CD14-positive monocyte (primary cell): ENCODE measurements around the gene EPYC. TPM values are rescaled to one million over a fixed set of nuclear protein-coding genes. Genes with fewer than 3 reads are reported as not detected.

Source experiments
- DNase-seq, 3 donors: peaks; one replicate each; pipeline ENCODE4 v3.0.0-alpha.2; 2011 to 2022
- H2AFZ ChIP-seq: 2 replicates; pipeline ENCODE4 v1.6.0; 2012; ENCODE audit warnings: mild to moderate bottlenecking, low read depth, low read length, inconsistent platforms; ENCODE audit not compliant: insufficient read depth, poor library complexity, severe bottlenecking
- H3K27ac ChIP-seq, 2 donors: 1 replicate in 1 of 2; 2 replicates in 1 of 2; pipeline ENCODE4 v1.5.1; 2012 to 2013; ENCODE audit warnings: low read length in 2 of 2, control low read depth in 1 of 2, inconsistent platforms in 1 of 2, low read depth in 1 of 2, mild to moderate bottlenecking in 1 of 2
- H3K27me3 ChIP-seq, 2 donors: one replicate each; pipeline versions ENCODE4 v1.6.0 to v1.6.1; 2011 to 2013; ENCODE audit warnings: low read length in 2 of 2; ENCODE audit not compliant: control insufficient read depth in 2 of 2, insufficient read depth in 2 of 2
- H3K36me3 ChIP-seq, 2 donors: replicated peaks in 1 of 2; 1 replicate in 1 of 2; 2 replicates in 1 of 2; pipeline versions ENCODE4 v1.5.1 to v1.6.1; 2012 to 2013; ENCODE audit warnings: low read length in 2 of 2, control low read depth in 1 of 2, inconsistent platforms in 1 of 2, mild to moderate bottlenecking in 1 of 2; ENCODE audit not compliant: insufficient read depth in 2 of 2, control insufficient read depth in 1 of 2
- H3K4me1 ChIP-seq, 2 donors: 1 replicate in 1 of 2; 2 replicates in 1 of 2; pipeline versions ENCODE4 v1.5.1 to v1.6.1; 2012 to 2013; ENCODE audit warnings: low read length in 2 of 2, control low read depth in 1 of 2, inconsistent platforms in 1 of 2, mild to moderate bottlenecking in 1 of 2, moderate library complexity in 1 of 2; ENCODE audit not compliant: insufficient read depth in 2 of 2, control insufficient read depth in 1 of 2
- H3K4me2 ChIP-seq: replicated peaks from 2 replicates; pipeline ENCODE3; 2012; ENCODE audit warnings: low read length, moderate library complexity, mild to moderate bottlenecking; ENCODE audit not compliant: poor library complexity, severe bottlenecking; ENCODE audit errors: extremely low read depth
- H3K4me3 ChIP-seq, 3 experiments: fragments of 200-600 bp in 1 of 3; sonication (generic) in 1 of 3; replicated peaks in 1 of 3; 1 replicate in 2 of 3; 2 replicates in 1 of 3; pipeline ENCODE4 v1.5.1; 2011 to 2013; ENCODE audit warnings: low read length in 3 of 3, mild to moderate bottlenecking in 3 of 3, control low read depth in 2 of 3, low read depth in 2 of 3, inconsistent platforms in 1 of 3, moderate library complexity in 1 of 3
- H3K79me2 ChIP-seq: 2 replicates; pipeline ENCODE4 v1.6.0; 2012; ENCODE audit warnings: mild to moderate bottlenecking, control low read depth, inconsistent platforms, low read length, moderate library complexity; ENCODE audit not compliant: insufficient read depth
- H3K9ac ChIP-seq: 2 replicates; pipeline ENCODE4 v1.6.0; 2017; ENCODE audit warnings: low read length, mild to moderate bottlenecking; ENCODE audit not compliant: insufficient read depth, poor library complexity, severe bottlenecking
- H3K9me3 ChIP-seq, 2 donors: replicated peaks in 1 of 2; 1 replicate in 1 of 2; 2 replicates in 1 of 2; pipeline versions ENCODE4 v1.5.1 to v1.6.1; 2012 to 2013; ENCODE audit warnings: low read length in 2 of 2, control low read depth in 1 of 2; ENCODE audit not compliant: control insufficient read depth in 1 of 2, insufficient read depth in 1 of 2
- H4K20me1 ChIP-seq: 2 replicates; pipeline ENCODE4 v1.6.0; 2012; ENCODE audit warnings: mild to moderate bottlenecking, low read length, control low read depth, moderate library complexity; ENCODE audit not compliant: insufficient read depth
- H3K27ac Mint-ChIP-seq, 7 donors: one replicate each; pipeline ENCODE4 v1.8.0; 2020; ENCODE audit warnings: mild to moderate bottlenecking in 7 of 7, mixed read lengths in 7 of 7, moderate library complexity in 6 of 7, inconsistent platforms in 2 of 7
- H3K27me3 Mint-ChIP-seq, 3 donors: one replicate each; pipeline ENCODE4 v1.8.0; 2021 to 2022; ENCODE audit warnings: low read depth in 3 of 3, mild to moderate bottlenecking in 3 of 3, mixed read lengths in 3 of 3, moderate library complexity in 3 of 3, inconsistent platforms in 1 of 3
- H3K36me3 Mint-ChIP-seq, 2 donors: one replicate each; pipeline ENCODE4 v1.8.0; 2020; ENCODE audit warnings: mixed read lengths in 2 of 2, inconsistent platforms in 1 of 2, mild to moderate bottlenecking in 1 of 2
- H3K4me1 Mint-ChIP-seq: one replicate; pipeline ENCODE4 v1.8.0; 2020; ENCODE audit warnings: mild to moderate bottlenecking, mixed read lengths
- H3K4me3 Mint-ChIP-seq, 2 donors: one replicate each; pipeline ENCODE4 v1.8.0; 2020; ENCODE audit warnings: mild to moderate bottlenecking in 2 of 2, mixed read lengths in 2 of 2, moderate library complexity in 1 of 2
- H3K9me3 Mint-ChIP-seq, 7 donors: one replicate each; pipeline ENCODE4 v1.8.0; 2020 to 2022; ENCODE audit warnings: mixed read lengths in 7 of 7, mild to moderate bottlenecking in 6 of 7, moderate library complexity in 6 of 7, inconsistent platforms in 2 of 7
- WGBS: methylation state at CpG from one replicate; pipeline ENCODE4 v1.1.5; 2013; ENCODE audit warnings: missing lambda C conversion rate; ENCODE audit not compliant: insufficient coverage; 5-methylcytosine and 5-hydroxymethylcytosine counted together
- intact Hi-C, 2 donors: fragments of 100-400 bp; cut with micrococcal nuclease; formaldehyde crosslinking; loops; one replicate each; pipeline versions ENCODE4 v1.15.0 to v1.15.1; 2023
- polyA plus RNA-seq, 3 donors: library from polyadenylated mRNA; depleted of rRNA in 1 of 3; unstranded in 2 of 3; stranded (reverse) in 1 of 3; fragments of 300-500 nt in 2 of 3; fragments of >200 nt in 1 of 3; fragmentation: Illumina TruSeq in 2 of 3; gene quantifications; 1 replicate in 2 of 3; 2 replicates in 1 of 3; pipeline ENCODE4 v1.2.3, GENCODE V29; 2012 to 2021
- TF ChIP-seq, protein P1 (sequence below): fragments of 200-600 bp; IDR thresholded peaks from one replicate; pipeline ENCODE4 v1.8.0; 2022; ENCODE audit warnings: antibody characterized with exemption, mild to moderate bottlenecking

EPYC gene
- polyA plus RNA-seq, 3 donors, result not detected

DNA sequence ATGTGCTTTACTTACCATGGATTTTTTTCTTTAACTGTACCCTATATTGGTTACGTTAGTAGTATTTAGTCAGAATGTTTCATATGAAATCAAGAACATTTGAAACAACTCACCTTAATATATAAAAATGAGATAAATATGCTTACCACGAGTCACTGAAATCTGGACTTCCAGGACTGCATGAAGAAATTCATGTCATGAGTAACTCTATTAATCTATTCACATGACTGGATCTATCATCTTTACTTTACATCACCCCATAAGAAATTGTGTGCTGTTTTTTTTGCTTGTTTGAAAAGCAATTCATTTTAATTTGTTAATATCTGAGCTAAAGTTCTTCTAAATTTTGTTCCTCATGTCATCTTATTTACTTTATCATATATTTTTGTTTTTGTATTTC, 5.2 kb downstream of the EPYC start:
- Mint-ChIP-seq H3K9me3 (no peaks in the 10 kb centered on the region), H3K4me1 (no peaks in the 10 kb centered on the region), H3K36me3 (no peaks in the 10 kb centered on the region), H3K27ac (no peak overlapping the region), H3K4me3 (no peak overlapping the region), H3K27me3 (no peaks in the 10 kb centered on the region)
- no peaks in the 10 kb centered on the region for H4K20me1 ChIP-seq
- no peaks in the 10 kb centered on the region for H3K27me3 ChIP-seq
- DNase-seq, result no peak
- no peak overlapping the region for H3K4me3 ChIP-seq
- no peaks in the 10 kb centered on the region for H3K9me3 ChIP-seq
- no CpG with 5 or more reads among the region's 2 CpGs for WGBS
- intact Hi-C loops, result no loop called here
- TF ChIP-seq, protein P1, sequence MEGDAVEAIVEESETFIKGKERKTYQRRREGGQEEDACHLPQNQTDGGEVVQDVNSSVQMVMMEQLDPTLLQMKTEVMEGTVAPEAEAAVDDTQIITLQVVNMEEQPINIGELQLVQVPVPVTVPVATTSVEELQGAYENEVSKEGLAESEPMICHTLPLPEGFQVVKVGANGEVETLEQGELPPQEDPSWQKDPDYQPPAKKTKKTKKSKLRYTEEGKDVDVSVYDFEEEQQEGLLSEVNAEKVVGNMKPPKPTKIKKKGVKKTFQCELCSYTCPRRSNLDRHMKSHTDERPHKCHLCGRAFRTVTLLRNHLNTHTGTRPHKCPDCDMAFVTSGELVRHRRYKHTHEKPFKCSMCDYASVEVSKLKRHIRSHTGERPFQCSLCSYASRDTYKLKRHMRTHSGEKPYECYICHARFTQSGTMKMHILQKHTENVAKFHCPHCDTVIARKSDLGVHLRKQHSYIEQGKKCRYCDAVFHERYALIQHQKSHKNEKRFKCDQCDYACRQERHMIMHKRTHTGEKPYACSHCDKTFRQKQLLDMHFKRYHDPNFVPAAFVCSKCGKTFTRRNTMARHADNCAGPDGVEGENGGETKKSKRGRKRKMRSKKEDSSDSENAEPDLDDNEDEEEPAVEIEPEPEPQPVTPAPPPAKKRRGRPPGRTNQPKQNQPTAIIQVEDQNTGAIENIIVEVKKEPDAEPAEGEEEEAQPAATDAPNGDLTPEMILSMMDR, result no peak
- no peak overlapping the region for H3K9ac ChIP-seq
- H2AFZ ChIP-seq, result no peak overlapping the region
- H3K4me2 ChIP-seq, result no peak overlapping the region
- no peaks in the 10 kb centered on the region for H3K79me2 ChIP-seq
- no peak overlapping the region for H3K27ac ChIP-seq
- no peaks in the 10 kb centered on the region for H3K4me1 ChIP-seq
- H3K36me3 ChIP-seq, result no peaks in the 10 kb centered on the region

DNA sequence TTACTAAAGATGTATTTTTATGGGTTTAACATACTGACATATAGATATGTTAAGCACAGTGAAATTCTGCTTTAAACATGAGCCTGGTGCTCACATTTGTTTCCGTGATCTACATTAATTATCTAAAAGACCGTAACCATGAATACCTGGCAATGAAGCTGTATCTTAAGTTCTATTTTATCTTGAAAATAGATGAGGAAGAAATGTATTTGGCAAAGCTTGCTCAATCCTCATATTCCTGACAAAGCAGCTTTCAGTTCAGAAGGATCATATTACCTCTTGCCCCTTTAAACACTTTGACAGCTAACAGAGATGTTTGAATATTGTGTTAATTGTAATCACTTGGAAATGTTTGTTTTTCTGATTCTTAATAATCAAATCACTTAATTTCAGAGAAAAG, 9.8 kb downstream of the EPYC start:
- H3K4me3 ChIP-seq, result no peak overlapping the region
- no peaks in the 10 kb centered on the region for H4K20me1 ChIP-seq
- no peak for DNase-seq
- intact Hi-C loops, result no loop called here
- Mint-ChIP-seq H3K4me3 (no peak overlapping the region), H3K9me3 (no peaks in the 10 kb centered on the region), H3K27ac (no peak overlapping the region), H3K4me1 (no peaks in the 10 kb centered on the region), H3K27me3 (no peaks in the 10 kb centered on the region), H3K36me3 (no peaks in the 10 kb centered on the region)
- no peaks in the 10 kb centered on the region for H3K9me3 ChIP-seq
- no CpG with 5 or more reads among the region's 2 CpGs for WGBS
- H2AFZ ChIP-seq, result no peak overlapping the region
- H3K79me2 ChIP-seq, result no peaks in the 10 kb centered on the region
- H3K36me3 ChIP-seq, result no peaks in the 10 kb centered on the region
- TF ChIP-seq, protein P1, result no peak
- no peaks in the 10 kb centered on the region for H3K4me1 ChIP-seq
- H3K27me3 ChIP-seq, result no peaks in the 10 kb centered on the region
- H3K4me2 ChIP-seq, result no peak overlapping the region
- H3K9ac ChIP-seq, result no peak overlapping the region
- H3K27ac ChIP-seq, result no peak overlapping the region
